Immature natural killer cell (primary cell): ENCODE data around the gene ZNF683. TPM values are rescaled to one million over a fixed set of nuclear protein-coding genes. Genes with fewer than 3 reads are reported as not detected.

Experiments
- DNase-seq, 3 donors: peaks; one replicate each; pipeline ENCODE4 v3.0.0; 2022; ENCODE audit warnings: mixed read lengths in 1 of 3
- H3K27ac Mint-ChIP-seq, 6 donors: one replicate each; pipeline ENCODE4 v1.8.0; 2020; ENCODE audit warnings: mixed read lengths in 6 of 6, mild to moderate bottlenecking in 5 of 6, inconsistent platforms in 4 of 6, moderate library complexity in 3 of 6
- H3K27me3 Mint-ChIP-seq, 3 donors: one replicate each; pipeline ENCODE4 v1.8.0; 2020 to 2021; ENCODE audit warnings: low read depth in 3 of 3, mild to moderate bottlenecking in 3 of 3, mixed read lengths in 3 of 3, moderate library complexity in 3 of 3, inconsistent platforms in 1 of 3
- H3K36me3 Mint-ChIP-seq, 3 donors: one replicate each; pipeline ENCODE4 v1.8.0; 2020; ENCODE audit warnings: mixed read lengths in 3 of 3, inconsistent platforms in 2 of 3, mild to moderate bottlenecking in 2 of 3
- H3K4me1 Mint-ChIP-seq, 2 donors: one replicate each; pipeline ENCODE4 v1.8.0; 2020; ENCODE audit warnings: inconsistent platforms in 2 of 2, mild to moderate bottlenecking in 2 of 2, mixed read lengths in 2 of 2, moderate library complexity in 1 of 2
- H3K4me3 Mint-ChIP-seq, 5 donors: one replicate each; pipeline ENCODE4 v1.8.0; 2020; ENCODE audit warnings: mild to moderate bottlenecking in 5 of 5, mixed read lengths in 5 of 5, inconsistent platforms in 3 of 5, moderate library complexity in 3 of 5
- H3K9me3 Mint-ChIP-seq, 6 donors: one replicate each; pipeline ENCODE4 v1.8.0; 2020; ENCODE audit warnings: mild to moderate bottlenecking in 6 of 6, mixed read lengths in 6 of 6, inconsistent platforms in 4 of 6, moderate library complexity in 3 of 6
- polyA plus RNA-seq, 3 donors: library from polyadenylated mRNA; unstranded; fragments of 300-500 nt; fragmentation: Illumina TruSeq; gene quantifications; one replicate each; pipeline ENCODE4 v1.2.3, GENCODE V29; 2021

ZNF683 gene
- polyA plus RNA-seq, 3 donors from 2014 or later, result 4.1 to 61.3 (median 24.2) TPM

- H3K4me3 Mint-ChIP-seq, result peak overlapping the region; percentile 83 to 97 (median 94)
- DNase-seq, result no peak
- H3K4me1 Mint-ChIP-seq, result peaks cover 79 to 94% of the 10 kb centered on the region in 2 donors
- peak overlapping the region; percentile 23 to 94 (median 88) for H3K27ac Mint-ChIP-seq
- peaks cover 4 to 9% (median 6%) of the 10 kb centered on the region in 3 donors for H3K36me3 Mint-ChIP-seq
- peaks cover 1 to 3% (median 2%) of the 10 kb centered on the region in 3 donors for H3K27me3 Mint-ChIP-seq
- no peaks in the 10 kb centered on the region for H3K9me3 Mint-ChIP-seq
Observed at GRCh38 chr1:26317146-26317545, 55.4 kb downstream of the ZNF683 start.

GRCh38 chr1:26315874-26316850 lies 56.4 kb downstream of the ZNF683 start:
- Mint-ChIP-seq H3K36me3 (peaks cover 0 to 3% (median under 1%) of the 10 kb centered on the region in 3 donors), H3K9me3 (no peaks in the 10 kb centered on the region)

GRCh38 chr1:26314501-26314900 lies 58.0 kb downstream of the ZNF683 start:
- Mint-ChIP-seq H3K4me3 (peak overlapping the region; percentile 59 to 86 (median 70)), H3K27ac (peak overlapping the region; percentile 45 to 90 (median 82)), H3K4me1 (peaks cover 64 to 77% of the 10 kb centered on the region in 2 donors), H3K36me3 (peaks cover 0 to 3% (median 0%) of the 10 kb centered on the region in 3 donors), H3K9me3 (no peaks in the 10 kb centered on the region), H3K27me3 (peaks cover 0 to 3% (median 2%) of the 10 kb centered on the region in 3 donors)
- no peak for DNase-seq

More at GRCh38 chr1:26315874-26316850, 56.4 kb downstream of the ZNF683 start:
- H3K27ac Mint-ChIP-seq, result peak overlapping the region; percentile 26 to 85 (median 76)
- H3K4me3 Mint-ChIP-seq, result peak overlapping the region in 4 of 5 donors; percentile 33 to 49 (median 42)
- peaks cover 77 to 92% of the 10 kb centered on the region in 2 donors for H3K4me1 Mint-ChIP-seq
- DNase-seq, result no peak
- peaks cover 1 to 3% (median 2%) of the 10 kb centered on the region in 3 donors for H3K27me3 Mint-ChIP-seq

Other genes starting within 250 kb of the ZNF683 start
- not detected for gene FAM110D, start 213.7 kb downstream of the ZNF683 start, polyA plus RNA-seq
- gene C1orf232, start 203.8 kb downstream of the ZNF683 start, polyA plus RNA-seq, result not detected
- 10 to 100 TPM; 11.3 to 31.4 (median 27.1) TPM for gene ZNF593, start 202.8 kb downstream of the ZNF683 start, polyA plus RNA-seq
- under 1 TPM in 1 of 3 donors, not detected in 2; 0.45 TPM for gene ZNF593OS, start 200.9 kb downstream of the ZNF683 start, polyA plus RNA-seq
- gene CNKSR1, start 195.3 kb downstream of the ZNF683 start, polyA plus RNA-seq, result not detected
- not detected for gene CATSPER4, start 182.1 kb downstream of the ZNF683 start, polyA plus RNA-seq
- gene CEP85, start 138.6 kb downstream of the ZNF683 start, polyA plus RNA-seq, result 1 to 10 TPM; 4.0 to 6.9 (median 5.4) TPM
- 1,000 to 10,000 TPM; 1,203 to 2,040 (median 1,333) TPM for gene SH3BGRL3, start 92.7 kb downstream of the ZNF683 start, polyA plus RNA-seq
- gene UBXN11, start 66.1 kb downstream of the ZNF683 start, polyA plus RNA-seq, result 1 to 10 TPM; 5.7 to 8.8 (median 8.3) TPM
- gene CD52, start 54.8 kb downstream of the ZNF683 start, polyA plus RNA-seq, result 1,000 to 10,000 TPM; 3,509 to 3,975 (median 3,639) TPM
- gene CRYBG2, start 18.6 kb downstream of the ZNF683 start, polyA plus RNA-seq, result 1 to 10 TPM in 2 of 3 donors, not detected in 1; 1.2 to 1.3 TPM
- not detected for gene LIN28A, start 38.1 kb upstream of the ZNF683 start, polyA plus RNA-seq
- gene DHDDS, start 59.6 kb upstream of the ZNF683 start, polyA plus RNA-seq, result 10 to 100 TPM; 18.6 to 40.3 (median 24.4) TPM
- 100 to 1,000 TPM; 598 to 729 (median 677) TPM for gene HMGN2, start 99.7 kb upstream of the ZNF683 start, polyA plus RNA-seq
- 100 to 1,000 TPM; 292 to 371 (median 349) TPM for gene RPS6KA1, start 157.0 kb upstream of the ZNF683 start, polyA plus RNA-seq